Measurements from ENCODE around the gene SCAPER.

SCAPER gene

DNA sequence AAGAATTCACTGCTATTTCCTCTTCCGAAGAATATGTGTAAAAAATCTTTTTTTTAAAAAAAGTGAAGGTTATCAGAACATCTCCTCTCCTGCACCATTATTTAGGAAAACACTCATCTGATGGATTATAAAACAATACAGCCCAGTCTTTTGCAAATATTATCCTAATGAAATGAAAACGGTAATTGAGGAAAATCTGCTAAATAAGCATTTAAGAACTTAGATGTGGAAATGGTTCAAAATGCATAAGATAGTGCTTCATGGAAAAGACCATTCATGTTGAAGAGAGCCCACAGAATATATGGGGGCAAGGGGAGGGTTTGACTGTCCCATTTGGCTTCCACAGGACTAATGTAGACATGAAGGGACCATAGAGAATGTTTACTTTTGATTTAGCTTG is 520.7 kb downstream of the SCAPER start:
- DNase-seq = no peak

GRCh38 chr15:76382987-76383728 is 522.0 kb downstream of the SCAPER start:
- no peak for DNase-seq

DNA sequence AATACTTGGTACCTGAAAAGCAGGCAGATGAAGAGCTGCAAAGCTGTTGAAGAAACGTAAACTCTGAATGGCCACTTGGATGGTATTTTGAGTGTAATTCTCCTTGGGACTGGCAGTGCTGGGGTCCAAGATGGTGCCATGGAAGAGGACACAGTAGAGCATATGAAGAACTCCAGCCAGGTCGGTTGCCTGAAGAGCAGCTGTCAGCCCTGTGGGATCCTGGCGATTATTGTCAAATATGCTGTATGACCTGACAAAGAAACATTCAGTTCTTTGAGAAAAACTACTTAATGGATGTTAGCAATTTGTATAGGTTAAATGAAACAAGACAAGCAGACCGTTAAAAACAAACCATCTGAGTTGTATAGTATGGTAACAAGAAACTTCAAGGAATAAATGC is 523.8 kb downstream of the SCAPER start:
- no peak for DNase-seq

- DNase-seq = no peak
Measured at GRCh38 chr15:76380249-76380648, 524.9 kb downstream of the SCAPER start.

GRCh38 chr15:76378691-76379090 is 526.4 kb downstream of the SCAPER start:
- DNase-seq = no peak

DNA sequence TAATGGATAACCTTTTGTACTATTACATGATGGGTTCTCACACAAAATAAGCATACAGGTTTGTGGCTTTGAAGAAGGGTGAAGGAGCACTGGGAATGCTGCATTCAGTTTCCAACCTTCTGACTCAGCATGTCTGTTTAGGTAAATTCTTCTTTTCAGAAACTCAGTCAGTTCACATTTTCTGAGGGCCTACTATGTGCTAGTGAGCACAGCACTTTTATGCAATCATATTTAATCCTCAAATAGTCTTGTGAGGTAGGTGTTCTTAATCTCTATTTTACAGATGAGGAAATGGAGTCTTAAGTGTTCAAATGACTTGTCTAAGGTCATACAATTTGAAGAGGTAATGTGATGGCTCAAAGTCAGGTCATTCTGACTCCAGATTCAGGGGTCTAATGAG is 527.4 kb downstream of the SCAPER start:
- no peak for DNase-seq

GRCh38 chr15:76377217-76377616 is 527.9 kb downstream of the SCAPER start:
- DNase-seq = no peak

DNA sequence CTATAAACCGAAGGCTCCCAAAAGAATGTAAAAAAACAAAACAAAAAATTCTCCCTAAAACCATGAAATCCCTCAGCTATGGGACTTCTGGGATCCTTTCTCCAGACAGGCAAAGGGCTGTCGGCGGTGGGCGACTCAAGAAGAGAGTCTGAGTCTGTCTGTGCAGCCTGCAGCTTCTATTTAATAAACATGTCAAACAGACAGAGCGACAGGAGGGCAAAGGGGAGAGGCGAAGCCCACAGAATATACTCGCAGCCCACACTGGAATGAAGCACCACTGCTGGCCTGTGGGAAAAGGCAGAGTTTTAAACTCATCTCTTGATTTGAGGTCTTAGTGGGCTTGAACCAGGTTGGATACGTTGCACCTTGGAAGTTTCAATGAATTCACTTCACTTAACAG is 528.3 kb downstream of the SCAPER start:
- DNase-seq = no peak

- no peak for DNase-seq
Measured at GRCh38 chr15:76376029-76376428, 529.1 kb downstream of the SCAPER start.

DNA sequence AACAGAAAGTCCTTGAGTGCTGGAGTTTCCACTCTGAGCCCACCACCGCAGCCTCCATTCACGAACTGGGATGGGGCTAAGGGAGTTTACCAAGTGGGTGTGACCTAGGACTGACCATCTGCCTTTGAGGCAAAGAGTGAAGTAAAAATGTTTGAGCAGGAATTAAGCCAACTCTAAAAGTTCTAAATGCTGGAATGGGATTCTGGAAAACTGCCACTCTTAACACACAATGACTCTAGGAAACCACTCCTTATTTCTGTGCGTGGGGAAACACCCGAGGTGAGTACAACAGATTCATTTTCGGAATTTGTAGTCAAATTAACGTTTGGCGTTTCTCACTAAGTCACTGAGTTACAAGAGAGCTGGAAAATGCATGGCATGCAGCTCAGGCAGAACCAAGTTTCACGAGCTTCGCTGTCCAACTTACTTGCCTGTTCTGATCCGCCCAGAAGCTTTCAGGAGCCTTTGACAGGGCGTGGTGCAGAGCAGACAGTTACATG is 537.0 kb downstream of the SCAPER start:
- DNase-seq = no peak

- no peak for DNase-seq
Measured at GRCh38 chr15:76366714-76367113, 538.4 kb downstream of the SCAPER start.

- no peak for DNase-seq
Measured at GRCh38 chr15:76363251-76363650, 541.9 kb downstream of the SCAPER start.

DNA sequence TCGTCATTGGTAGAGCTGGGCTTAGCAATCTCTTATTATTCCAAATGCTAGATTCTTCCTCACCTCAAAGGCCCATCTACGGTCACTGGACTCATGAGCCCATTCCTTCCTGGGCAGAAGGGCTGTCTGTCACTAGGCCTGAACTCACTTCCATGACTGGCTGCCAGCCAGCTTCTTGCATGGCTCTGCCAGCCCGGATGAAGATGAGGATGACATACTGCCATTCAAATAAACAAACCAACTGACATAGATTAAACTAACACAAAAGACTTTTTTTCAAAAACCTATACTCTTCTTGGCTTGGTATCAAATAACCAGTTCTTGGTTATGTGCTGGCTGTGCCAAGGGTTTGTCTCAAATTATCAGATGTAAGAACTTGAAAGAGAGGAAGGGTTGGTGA is 544.7 kb downstream of the SCAPER start:
- no peak for DNase-seq

DNA sequence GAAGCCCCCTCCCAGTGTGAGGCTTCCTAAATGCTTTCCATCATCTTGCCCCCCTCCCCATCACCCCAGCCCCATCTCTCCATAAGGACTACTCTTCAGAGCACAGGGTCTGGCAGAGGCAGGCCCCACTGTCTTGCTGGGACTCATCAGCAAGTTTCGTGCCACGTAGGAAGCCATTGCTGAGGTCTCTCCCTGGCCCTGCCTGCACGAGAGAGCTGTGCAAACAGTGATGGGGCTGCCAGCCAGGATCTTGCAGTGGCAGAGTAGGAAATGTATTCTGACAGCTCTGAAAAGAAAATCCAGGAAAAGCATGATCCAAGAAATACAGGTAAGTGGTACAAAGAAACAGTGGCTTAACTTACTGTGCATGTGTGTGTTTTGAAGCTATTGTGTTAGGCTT is 546.0 kb downstream of the SCAPER start:
- no peak for DNase-seq

DNA sequence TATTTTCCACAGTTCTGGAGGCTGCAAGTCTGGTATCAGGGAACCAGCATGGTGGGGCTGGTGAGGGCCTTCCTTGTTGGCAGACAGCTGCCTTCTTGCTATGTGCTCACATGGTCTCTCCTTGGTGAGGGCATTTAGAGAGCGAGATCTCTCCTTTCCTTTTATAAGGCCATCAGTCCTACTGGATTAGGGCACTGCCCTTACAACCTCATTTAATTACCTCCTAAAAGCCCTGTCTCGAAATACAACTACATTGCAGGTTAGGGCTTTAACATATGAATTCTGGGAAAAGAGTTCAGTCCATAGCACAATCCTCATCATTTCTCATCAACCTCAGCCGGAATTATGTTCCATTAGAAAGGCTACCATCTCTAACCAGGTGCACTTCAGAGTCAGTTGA is 546.7 kb downstream of the SCAPER start:
- no peak for DNase-seq

GRCh38 chr15:76354823-76355440 is 550.2 kb downstream of the SCAPER start:
- DNase-seq = no peak

- DNase-seq = no peak
Measured at GRCh38 chr15:76353903-76354302, 551.2 kb downstream of the SCAPER start.

GRCh38 chr15:76353023-76353577 is 552.0 kb downstream of the SCAPER start:
- DNase-seq = no peak

- DNase-seq = no peak
Measured at GRCh38 chr15:76349301-76350070, 555.7 kb downstream of the SCAPER start.

- DNase-seq = no peak
Measured at GRCh38 chr15:76347482-76348055, 557.6 kb downstream of the SCAPER start.

DNA sequence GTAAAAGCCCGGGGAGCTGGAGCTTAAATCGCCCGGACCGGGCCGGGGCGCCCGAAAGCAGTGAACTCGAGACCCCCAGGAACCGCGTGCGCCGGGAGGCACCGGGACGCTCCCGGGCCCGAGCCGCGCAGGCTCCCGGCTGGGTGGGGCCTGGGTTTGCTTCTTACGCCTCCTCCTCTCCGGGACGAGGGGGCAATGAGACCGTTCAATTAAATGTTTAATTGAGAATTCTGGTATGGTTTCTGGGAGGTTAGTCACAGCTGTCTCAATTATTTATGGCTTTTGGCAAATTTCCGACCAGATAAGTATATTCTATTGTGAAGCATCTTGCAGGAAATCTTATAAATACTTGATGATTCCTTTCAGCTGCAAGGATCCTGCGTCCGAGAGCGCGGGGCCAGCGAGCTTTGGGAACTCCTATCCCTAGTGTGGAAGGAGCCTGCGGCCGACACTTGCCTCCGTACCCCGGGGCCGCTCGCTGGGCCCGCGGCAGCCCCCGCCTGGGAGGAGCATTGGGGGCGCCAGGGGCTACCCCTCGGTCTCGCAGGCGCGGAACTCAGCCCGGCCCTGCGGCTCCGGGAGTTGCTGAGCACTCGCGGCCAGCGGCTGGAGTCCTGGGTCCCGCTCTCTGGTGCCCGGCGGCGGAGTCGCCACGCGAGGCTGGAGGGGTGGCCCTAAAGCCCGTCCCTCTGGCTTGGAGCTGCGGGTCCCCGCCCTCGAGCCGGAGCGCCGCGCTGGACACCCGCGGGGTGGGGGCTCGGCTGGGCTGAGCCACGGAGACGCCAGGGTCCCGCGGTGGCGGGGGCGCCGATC is 558.3 kb downstream of the SCAPER start:
- DNase-seq = no peak

Data from SHP77 treated with DMSO at 0.1 percent for 48 hours (cell line).